Left ventricle myocardium inferior (tissue), 1 donor: ENCODE data around the gene ATG4B. TPM values are rescaled to one million over a fixed set of nuclear protein-coding genes. Genes with fewer than 3 reads are reported as not detected.
"Not testable (repeated sequence)": the region's sequence is repeated elsewhere in the genome, so short reads cannot be mapped to it uniquely, and the experiment has no call there.

Experiments used
- DNase-seq: peaks from one replicate; pipeline ENCODE4 v3.0.0-alpha.2; 2020
- H3K27ac ChIP-seq: fragments of 200-600 bp; replicated peaks from 2 replicates; pipeline ENCODE4 v1.8.0; 2021
- H3K27me3 ChIP-seq: fragments of 200-600 bp; 2 replicates; pipeline ENCODE4 v1.8.0; 2021; ENCODE audit warnings: low read depth
- H3K36me3 ChIP-seq: fragments of 200-600 bp; 2 replicates; pipeline ENCODE4 v1.8.0; 2021
- H3K4me1 ChIP-seq: fragments of 200-600 bp; 2 replicates; pipeline ENCODE4 v1.8.0; 2021
- H3K4me3 ChIP-seq: fragments of 200-600 bp; 2 replicates; pipeline ENCODE4 v1.8.0; 2021; ENCODE audit warnings: mild to moderate bottlenecking, moderate library complexity
- H3K9me3 ChIP-seq: fragments of 200-600 bp; replicated peaks from 2 replicates; pipeline ENCODE4 v1.8.0; 2021
- intact Hi-C: fragments of 100-400 bp; cut with micrococcal nuclease; formaldehyde crosslinking; loops from one replicate; pipeline ENCODE4 v1.11.0; 2022
- total RNA-seq: library from RNA; stranded (reverse); fragmentation: NEBNext Ultra II Directional; extraction: Animal tissue kit (Norgen Biotek cat#: 25700); gene quantifications from one replicate; pipeline ENCODE4 v1.2.1, GENCODE V29; 2021
- TF ChIP-seq, protein P1 (sequence below): fragments of 200-600 bp; IDR thresholded peaks from 2 replicates; pipeline ENCODE4 v1.8.0; 2021; ENCODE audit warnings: antibody characterized with exemption, mild to moderate bottlenecking, borderline replicate concordance
- donor health status: DM: no; HTN: yes; CAD: no; lungs with severe emphysema.

The ATG4B gene
- total RNA-seq, 1 donor from 2014 or later: 39.9 TPM

GRCh38 chr2:241659150-241659739 lies 21.8 kb downstream of the ATG4B start:
- H3K36me3 ChIP-seq: peaks cover 71% of the 10 kb centered on the region
- intact Hi-C loops: no loop called here
- H3K4me3 ChIP-seq: no peak overlapping the region
- DNase-seq: peak; percentile 50
- no peak overlapping the region for H3K27ac ChIP-seq
- no peaks in the 10 kb centered on the region for H3K9me3 ChIP-seq
- TF ChIP-seq, protein P1, sequence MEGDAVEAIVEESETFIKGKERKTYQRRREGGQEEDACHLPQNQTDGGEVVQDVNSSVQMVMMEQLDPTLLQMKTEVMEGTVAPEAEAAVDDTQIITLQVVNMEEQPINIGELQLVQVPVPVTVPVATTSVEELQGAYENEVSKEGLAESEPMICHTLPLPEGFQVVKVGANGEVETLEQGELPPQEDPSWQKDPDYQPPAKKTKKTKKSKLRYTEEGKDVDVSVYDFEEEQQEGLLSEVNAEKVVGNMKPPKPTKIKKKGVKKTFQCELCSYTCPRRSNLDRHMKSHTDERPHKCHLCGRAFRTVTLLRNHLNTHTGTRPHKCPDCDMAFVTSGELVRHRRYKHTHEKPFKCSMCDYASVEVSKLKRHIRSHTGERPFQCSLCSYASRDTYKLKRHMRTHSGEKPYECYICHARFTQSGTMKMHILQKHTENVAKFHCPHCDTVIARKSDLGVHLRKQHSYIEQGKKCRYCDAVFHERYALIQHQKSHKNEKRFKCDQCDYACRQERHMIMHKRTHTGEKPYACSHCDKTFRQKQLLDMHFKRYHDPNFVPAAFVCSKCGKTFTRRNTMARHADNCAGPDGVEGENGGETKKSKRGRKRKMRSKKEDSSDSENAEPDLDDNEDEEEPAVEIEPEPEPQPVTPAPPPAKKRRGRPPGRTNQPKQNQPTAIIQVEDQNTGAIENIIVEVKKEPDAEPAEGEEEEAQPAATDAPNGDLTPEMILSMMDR: peak; percentile 73
- no peaks in the 10 kb centered on the region for H3K27me3 ChIP-seq
- peaks cover 14% of the 10 kb centered on the region for H3K4me1 ChIP-seq

DNA sequence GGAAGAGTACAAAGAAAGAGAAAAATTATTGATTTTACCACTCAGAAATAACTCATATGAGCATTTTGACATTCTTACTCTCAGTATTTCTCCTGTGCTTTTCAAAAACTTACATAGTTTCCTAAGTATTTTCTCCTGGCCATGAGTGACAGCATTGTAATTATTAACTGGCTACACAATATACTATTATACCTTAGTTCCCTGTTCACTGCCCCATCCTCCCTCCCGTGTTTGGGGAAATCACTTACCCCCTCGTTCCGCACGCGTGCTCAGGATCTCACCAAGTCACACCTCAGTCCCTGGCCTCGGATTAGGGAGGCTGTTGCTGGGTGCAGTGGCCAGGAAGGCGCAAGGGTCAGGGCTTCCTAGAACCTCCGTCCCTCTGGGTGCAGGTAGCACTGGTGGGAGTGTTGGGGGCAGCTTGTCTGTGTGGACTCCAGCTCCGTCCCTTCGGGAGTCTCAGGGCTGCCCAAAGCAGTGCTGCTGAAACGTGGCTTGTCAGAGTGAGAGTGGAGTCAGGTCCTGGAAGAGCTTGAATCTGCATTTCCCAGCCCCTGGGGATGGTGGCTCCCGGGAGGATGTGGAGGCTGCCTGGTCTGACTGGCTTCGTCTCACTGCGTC lies 23.2 kb downstream of the ATG4B start:
- H3K36me3 ChIP-seq: peaks cover 57% of the 10 kb centered on the region
- no peaks in the 10 kb centered on the region for H3K9me3 ChIP-seq
- no peak for DNase-seq
- TF ChIP-seq, protein P1: no peak
- no peaks in the 10 kb centered on the region for H3K27me3 ChIP-seq
- H3K4me3 ChIP-seq: no peak overlapping the region
- intact Hi-C loops: no loop called here
- no peak overlapping the region for H3K27ac ChIP-seq
- H3K4me1 ChIP-seq: peaks cover 14% of the 10 kb centered on the region

DNA sequence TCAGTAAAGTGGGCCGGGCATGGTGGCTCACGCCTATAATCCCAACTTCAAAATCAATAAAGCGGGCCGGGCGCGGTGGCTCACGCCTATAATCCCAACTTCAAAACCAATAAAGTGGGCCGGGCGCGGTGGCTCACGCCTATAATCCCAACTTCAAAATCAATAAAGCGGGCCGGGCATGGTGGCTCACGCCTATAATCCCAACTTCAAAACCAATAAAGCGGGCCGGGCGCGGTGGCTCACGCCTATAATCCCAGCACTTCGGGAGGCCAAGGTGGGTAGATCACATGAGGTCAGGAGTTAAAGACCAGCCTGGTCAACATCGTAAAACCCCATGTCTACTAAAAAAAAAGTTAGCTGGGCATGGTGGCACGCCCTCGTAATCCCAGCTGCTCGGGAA lies 25.2 kb downstream of the ATG4B start:
- H3K36me3 ChIP-seq: peaks cover 61% of the 10 kb centered on the region
- DNase-seq, H3K9me3 ChIP-seq, intact Hi-C loops, H3K27me3 ChIP-seq, H3K27ac ChIP-seq, H3K4me1 ChIP-seq, H3K4me3 ChIP-seq: not testable (repeated sequence)

DNA sequence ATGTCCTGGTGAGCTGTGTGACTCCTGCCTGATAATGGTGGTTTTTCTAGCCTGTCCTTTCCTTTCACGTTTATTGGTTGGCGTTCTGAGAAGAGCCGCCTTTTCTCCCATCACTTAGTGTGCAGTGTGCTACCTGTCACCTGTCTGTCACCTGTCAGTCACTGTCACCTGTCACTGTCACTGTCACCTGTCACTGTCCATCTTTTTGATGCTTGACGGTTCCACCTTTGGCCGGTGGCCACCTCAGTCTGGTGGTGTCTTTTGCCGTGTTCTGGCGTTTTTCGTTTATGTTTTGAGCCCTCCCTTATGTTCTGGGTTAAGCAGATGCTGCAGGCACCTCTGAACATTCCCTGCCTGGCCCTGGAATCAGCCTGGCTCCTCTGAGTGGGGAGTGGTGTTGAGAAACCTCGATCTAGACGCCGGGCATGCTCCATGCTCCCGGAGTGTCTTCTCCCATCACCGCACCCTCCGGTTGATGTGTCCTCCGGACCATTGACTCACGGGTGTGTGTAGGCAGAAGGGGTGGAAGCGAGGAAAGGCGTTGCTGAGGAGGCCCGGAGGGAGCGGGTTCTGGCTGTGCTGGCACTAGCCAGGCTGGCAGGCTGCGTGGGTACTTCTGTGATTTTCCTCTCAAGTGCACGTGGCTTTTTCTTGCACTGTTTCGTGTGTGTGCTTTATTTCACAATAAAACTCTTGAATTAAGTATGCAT lies 28.4 kb downstream of the ATG4B start:
- Histone ChIP-seq H3K4me3 (no peak overlapping the region), H3K9me3 (no peaks in the 10 kb centered on the region), H3K4me1 (no peaks in the 10 kb centered on the region), H3K36me3 (peaks cover 60% of the 10 kb centered on the region), H3K27ac (no peak overlapping the region), H3K27me3 (no peaks in the 10 kb centered on the region)
- no peak for DNase-seq
- intact Hi-C loops: no loop called here
- TF ChIP-seq, protein P1: no peak

DNA sequence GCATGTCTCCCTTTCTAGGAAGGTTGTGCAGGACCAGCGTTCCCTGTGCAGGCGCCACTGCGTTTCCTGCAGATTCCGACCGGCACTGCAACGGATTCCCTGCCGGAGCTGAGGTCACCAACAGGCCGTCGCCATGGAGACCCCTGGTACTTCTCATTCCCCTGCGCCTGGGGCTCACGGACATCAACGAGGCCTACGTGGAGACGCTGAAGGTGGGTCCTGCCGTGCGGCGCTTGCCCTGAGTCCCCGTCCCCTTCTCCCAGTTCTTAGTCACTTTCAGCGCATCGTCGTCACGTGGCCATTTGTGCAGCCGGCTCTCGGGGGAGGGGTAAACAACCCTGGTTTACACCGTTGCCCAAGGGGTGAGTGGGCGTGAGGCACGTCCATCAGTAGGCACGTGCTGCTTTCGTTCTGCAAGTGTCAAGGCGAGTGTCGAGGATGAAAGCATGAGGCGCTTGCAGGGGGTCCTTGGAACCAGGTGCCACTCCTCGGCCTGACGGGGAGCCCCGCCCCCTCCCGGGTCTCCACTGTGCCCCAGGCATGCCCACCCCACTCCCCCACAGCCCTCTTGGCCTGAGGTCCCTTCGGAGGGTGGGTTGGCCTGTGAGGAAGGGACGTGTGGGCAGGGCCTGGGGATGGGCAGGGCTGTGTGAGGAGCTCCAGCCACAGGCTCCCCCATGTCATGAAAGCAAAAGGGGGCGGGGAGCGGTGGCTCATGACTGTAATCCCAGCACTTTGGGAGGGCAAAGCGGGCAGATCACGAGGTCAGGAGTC lies 29.3 kb downstream of the ATG4B start:
- no peaks in the 10 kb centered on the region for H3K27me3 ChIP-seq
- no peak overlapping the region for H3K27ac ChIP-seq
- H3K4me3 ChIP-seq: no peak overlapping the region
- no peak for DNase-seq
- H3K36me3 ChIP-seq: peaks cover 62% of the 10 kb centered on the region
- no peaks in the 10 kb centered on the region for H3K9me3 ChIP-seq
- TF ChIP-seq, protein P1: no peak
- H3K4me1 ChIP-seq: no peaks in the 10 kb centered on the region
- intact Hi-C loops: no loop called here
